ENCODE results near the gene BACH1. TPM values are rescaled to one million over a fixed set of nuclear protein-coding genes. Genes with fewer than 3 reads are reported as not detected.

Gene BACH1
- total RNA-seq, 1 experiment from 2014 or later = 48.7 TPM

GRCh38 chr21:29372063-29372802, 73.5 kb downstream of the BACH1 start:
- ChIA-PET CTCF (interaction anchor here (0.5 to 2.2 kb wide), 6 partner anchors 11 to 284 kb away, joined by 3 to 12 read pairs (median 4); no protein-coding TSS in a partner anchor), POLR2A (no interaction called here)
- Mint-ChIP-seq H3K4me1 (peaks cover 10% of the 10 kb centered on the region), H3K27ac (no peak overlapping the region), H3K36me3 (no peaks in the 10 kb centered on the region), H3K27me3 (ENCODE audit: low read depth) (no peaks in the 10 kb centered on the region), H3K4me3 (no peak overlapping the region), H3K9me3 (no peaks in the 10 kb centered on the region)
- DNase-seq (ENCODE audit: low spot score) (peak; percentile 24), ATAC-seq (peak; percentile 84)
- no peak for TF ChIP-seq HMGA2 (CRISPR knock-in tag; IDR thresholded peaks at IDR 0.05)
- no peak for TF ChIP-seq NR1H2 (CRISPR knock-in tag; IDR thresholded peaks at IDR 0.05)
- TF ChIP-seq CTCF (IDR thresholded peaks at IDR 0.05) = peak; percentile 54; the same call in 1 of the 2 replicates

- TF ChIP-seq, protein P1, sequence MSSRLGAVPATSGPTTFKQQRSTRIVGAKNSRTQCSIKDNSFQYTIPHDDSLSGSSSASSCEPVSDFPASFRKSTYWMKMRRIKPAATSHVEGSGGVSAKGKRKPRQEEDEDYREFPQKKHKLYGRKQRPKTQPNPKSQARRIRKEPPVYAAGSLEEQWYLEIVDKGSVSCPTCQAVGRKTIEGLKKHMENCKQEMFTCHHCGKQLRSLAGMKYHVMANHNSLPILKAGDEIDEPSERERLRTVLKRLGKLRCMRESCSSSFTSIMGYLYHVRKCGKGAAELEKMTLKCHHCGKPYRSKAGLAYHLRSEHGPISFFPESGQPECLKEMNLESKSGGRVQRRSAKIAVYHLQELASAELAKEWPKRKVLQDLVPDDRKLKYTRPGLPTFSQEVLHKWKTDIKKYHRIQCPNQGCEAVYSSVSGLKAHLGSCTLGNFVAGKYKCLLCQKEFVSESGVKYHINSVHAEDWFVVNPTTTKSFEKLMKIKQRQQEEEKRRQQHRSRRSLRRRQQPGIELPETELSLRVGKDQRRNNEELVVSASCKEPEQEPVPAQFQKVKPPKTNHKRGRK (CRISPR knock-in tag; IDR thresholded peaks at IDR 0.05; ENCODE audit: borderline replicate concordance) = no peak
- no peak for TF ChIP-seq ZNF671 (CRISPR knock-in tag; IDR thresholded peaks at IDR 0.05)
- no peak for TF ChIP-seq ARID4B (CRISPR knock-in tag; IDR thresholded peaks at IDR 0.05; ENCODE audit: borderline replicate concordance)
- TF ChIP-seq E2F1 (CRISPR knock-in tag; IDR thresholded peaks at IDR 0.05) = no peak
- TF ChIP-seq, protein P2, sequence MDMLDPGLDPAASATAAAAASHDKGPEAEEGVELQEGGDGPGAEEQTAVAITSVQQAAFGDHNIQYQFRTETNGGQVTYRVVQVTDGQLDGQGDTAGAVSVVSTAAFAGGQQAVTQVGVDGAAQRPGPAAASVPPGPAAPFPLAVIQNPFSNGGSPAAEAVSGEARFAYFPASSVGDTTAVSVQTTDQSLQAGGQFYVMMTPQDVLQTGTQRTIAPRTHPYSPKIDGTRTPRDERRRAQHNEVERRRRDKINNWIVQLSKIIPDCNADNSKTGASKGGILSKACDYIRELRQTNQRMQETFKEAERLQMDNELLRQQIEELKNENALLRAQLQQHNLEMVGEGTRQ (CRISPR knock-in tag; IDR thresholded peaks at IDR 0.05) = no peak
- TF ChIP-seq NR3C1 (CRISPR knock-in tag; conservative IDR thresholded peaks at IDR 0.05; ENCODE audit: low read depth) = no peak
- TF ChIP-seq, protein P3, sequence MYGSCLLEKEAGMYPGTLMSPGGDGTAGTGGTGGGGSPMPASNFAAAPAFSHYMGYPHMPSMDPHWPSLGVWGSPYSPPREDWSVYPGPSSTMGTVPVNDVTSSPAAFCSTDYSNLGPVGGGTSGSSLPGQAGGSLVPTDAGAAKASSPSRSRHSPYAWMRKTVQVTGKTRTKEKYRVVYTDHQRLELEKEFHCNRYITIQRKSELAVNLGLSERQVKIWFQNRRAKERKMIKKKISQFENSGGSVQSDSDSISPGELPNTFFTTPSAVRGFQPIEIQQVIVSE (CRISPR knock-in tag; IDR thresholded peaks at IDR 0.05; ENCODE audit: borderline replicate concordance) = no peak
- TF ChIP-seq ZBTB21 (CRISPR knock-in tag; IDR thresholded peaks at IDR 0.05; ENCODE audit: borderline replicate concordance) = no peak
- TF ChIP-seq JUN (CRISPR knock-in tag; IDR thresholded peaks at IDR 0.05) = no peak
- TF ChIP-seq, protein P4, sequence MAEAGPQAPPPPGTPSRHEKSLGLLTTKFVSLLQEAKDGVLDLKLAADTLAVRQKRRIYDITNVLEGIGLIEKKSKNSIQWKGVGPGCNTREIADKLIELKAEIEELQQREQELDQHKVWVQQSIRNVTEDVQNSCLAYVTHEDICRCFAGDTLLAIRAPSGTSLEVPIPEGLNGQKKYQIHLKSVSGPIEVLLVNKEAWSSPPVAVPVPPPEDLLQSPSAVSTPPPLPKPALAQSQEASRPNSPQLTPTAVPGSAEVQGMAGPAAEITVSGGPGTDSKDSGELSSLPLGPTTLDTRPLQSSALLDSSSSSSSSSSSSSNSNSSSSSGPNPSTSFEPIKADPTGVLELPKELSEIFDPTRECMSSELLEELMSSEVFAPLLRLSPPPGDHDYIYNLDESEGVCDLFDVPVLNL (CRISPR knock-in tag; IDR thresholded peaks at IDR 0.05; ENCODE audit: borderline replicate concordance, low read depth) = no peak
- no peak for TF ChIP-seq ZNF232 (CRISPR knock-in tag; IDR thresholded peaks at IDR 0.05)
- TF ChIP-seq AFF4 (CRISPR knock-in tag; IDR thresholded peaks at IDR 0.05; ENCODE audit: borderline replicate concordance) = no peak
Measured at GRCh38 chr21:29374481-29374880, 75.8 kb downstream of the BACH1 start.

More at GRCh38 chr21:29374481-29374880, 75.8 kb downstream of the BACH1 start:
- no peaks in the 10 kb centered on the region for H3K36me3 Mint-ChIP-seq
- ATAC-seq (no peak), DNase-seq (ENCODE audit: low spot score) (no peak)
- H3K9me3 Mint-ChIP-seq = no peaks in the 10 kb centered on the region
- H3K27me3 Mint-ChIP-seq (ENCODE audit: low read depth) = no peaks in the 10 kb centered on the region
- H3K4me3 Mint-ChIP-seq = no peak overlapping the region
- CTCF ChIA-PET = no interaction called here
- peaks cover 11% of the 10 kb centered on the region for H3K4me1 Mint-ChIP-seq
- POLR2A ChIA-PET = no interaction called here
- H3K27ac Mint-ChIP-seq = no peak overlapping the region

Measured in WTC11 (cell line).